ENCODE results near the gene CHMP1B.
"Not testable (repeated sequence)": the region's sequence is repeated elsewhere in the genome, so short reads cannot be mapped to it uniquely, and the experiment has no call there.

CHMP1B gene

DNA sequence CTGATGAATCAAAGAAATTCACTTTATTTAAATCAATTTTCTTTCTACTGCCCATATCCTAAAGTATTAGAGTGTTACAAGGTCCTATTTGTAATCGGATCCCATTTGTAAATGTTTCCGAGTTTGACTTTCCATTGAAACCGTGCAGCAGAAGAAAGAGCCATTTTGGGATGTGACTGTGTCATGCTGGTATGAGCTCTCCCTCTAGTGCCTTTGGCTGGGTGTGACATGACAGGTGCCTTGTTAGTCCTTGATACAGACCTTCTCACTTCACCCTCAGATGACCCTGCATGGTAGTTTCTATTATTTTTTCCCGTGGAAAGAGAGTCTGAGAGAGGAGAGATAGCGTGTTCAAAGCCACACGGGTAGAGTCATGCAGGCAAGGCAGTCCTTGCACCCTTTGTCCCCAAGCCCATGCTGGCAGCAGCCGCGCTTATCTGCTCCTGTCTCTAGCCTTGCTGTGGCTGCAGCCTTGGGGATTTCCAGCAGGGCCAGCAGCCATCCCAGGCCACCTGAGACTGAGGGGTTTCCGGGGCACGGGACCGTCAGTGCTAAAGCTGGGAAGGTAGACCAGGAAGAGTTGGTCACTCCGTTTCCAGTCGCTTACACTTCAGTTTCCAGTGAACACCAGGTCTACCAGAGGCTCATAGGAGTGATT lies 21.4 kb downstream of the CHMP1B start:
- DNase-seq: no peak

DNA sequence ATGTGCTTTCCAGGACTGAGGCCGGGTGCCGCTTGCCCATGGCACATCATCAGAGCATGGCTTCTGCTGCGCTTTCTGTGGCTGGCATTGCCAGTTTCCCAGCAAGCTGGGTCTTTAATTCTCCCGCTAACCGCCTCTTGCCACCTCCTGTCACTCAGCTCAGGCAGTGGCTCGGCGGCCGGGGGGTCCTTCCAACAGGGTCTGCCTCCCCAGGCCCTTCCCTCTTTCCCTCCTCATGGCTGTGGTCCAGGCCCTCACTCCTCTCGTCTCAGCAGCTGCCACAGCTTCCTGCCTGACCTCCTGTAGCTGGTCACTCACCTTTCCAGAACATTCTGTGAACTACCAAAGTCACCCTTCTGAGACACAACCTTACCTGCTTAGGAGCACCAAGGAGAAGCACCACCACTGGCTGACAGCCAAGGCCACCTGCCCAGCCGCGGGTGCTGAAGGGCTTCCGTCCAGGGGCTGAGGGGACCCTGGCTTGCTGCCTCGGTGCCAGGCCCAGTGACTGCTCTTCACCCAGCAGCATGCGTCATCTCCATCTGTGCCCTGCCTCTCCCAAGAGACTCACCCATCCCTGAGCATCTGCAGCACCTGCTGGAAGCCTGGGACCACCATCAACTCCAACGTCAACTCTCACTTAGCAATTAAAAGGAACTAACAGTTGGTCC lies 22.6 kb downstream of the CHMP1B start:
- no peak for DNase-seq

DNA sequence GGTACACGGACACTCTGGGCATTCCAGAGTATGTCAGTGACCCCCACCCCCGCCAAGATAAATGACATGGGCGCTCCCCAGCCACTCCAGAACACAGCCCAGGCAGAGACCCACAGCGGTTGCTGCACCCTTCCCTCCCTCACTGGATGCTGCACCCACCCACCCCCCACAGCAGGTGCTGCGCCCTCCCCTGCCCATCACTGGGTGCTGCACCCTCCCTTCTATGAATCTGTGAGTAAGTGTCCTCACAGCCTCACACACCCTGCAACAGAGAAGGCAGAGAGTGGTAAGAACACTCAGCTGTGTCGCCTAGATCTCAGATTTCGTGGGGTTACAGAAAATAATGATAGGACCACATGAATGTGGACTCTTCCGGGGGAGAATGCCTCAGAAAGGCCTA lies 23.5 kb downstream of the CHMP1B start:
- DNase-seq: no peak

DNA sequence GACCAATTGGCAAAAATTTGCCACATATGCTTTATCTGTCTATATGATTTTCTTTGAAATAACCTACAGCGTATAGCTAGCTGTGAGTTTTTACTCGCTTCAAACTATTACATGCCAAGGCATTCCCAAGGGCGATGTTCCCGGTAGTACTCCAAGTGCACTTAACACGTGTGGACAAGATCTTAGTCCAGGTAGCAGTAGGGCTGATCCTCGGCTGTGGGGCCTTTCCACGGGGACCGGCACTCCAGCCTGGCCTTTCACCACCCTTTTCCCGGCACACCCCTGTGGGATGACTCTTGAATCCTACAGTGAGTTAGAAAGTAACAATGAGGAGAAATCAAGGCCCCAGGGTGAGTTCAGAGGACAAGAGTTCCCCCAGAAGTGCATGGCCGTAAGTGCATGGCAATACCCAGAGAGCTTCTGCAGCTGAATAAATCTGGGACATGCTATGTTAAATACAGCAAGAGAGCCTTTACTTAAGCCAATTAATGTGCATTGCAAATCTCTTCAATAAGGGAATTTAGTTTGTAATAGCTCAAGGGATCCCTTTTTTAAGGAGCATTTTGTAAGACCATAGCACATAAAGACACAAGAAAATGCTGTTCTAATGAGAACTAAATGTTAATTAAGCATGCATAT lies 26.4 kb downstream of the CHMP1B start:
- DNase-seq: no peak

- no peak for DNase-seq
These were observed 29.5 kb downstream of the CHMP1B start for GRCh38 chr18:11880586-11881304.

GRCh38 chr18:11882636-11883035 lies 31.4 kb downstream of the CHMP1B start:
- DNase-seq: no peak

GRCh38 chr18:11883153-11883552 lies 31.9 kb downstream of the CHMP1B start:
- DNase-seq: no peak

- DNase-seq: no peak
These were observed 33.3 kb downstream of the CHMP1B start for GRCh38 chr18:11884396-11885030.

- DNase-seq: no peak
These were observed 34.2 kb downstream of the CHMP1B start for GRCh38 chr18:11885278-11885947.

DNA sequence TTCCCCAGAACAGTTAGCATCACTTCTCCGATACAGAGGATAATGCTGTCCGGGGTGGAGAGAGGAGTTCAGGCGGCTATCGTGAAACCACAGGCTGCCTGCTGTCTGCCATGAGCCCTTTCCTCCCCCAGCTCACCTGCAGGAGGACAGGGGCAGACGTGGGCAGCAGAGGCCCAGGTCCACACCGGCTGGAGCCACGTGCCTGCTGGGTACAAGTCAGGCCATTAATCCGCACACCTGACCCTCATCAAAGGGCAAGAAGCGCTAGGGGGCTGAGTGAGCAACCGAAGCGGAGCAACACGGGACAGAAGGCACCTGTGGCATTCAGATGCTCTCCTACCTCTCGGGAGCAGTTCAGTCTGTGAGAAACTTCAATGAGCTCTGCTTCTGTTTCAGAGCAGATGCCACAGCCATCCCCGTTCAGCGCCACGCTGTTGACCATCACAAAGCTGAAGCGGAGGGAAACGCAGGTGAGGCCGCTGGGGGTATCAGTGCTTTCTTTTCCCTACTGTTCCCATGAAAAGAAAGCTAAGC lies 35.4 kb downstream of the CHMP1B start:
- DNase-seq: no peak

DNA sequence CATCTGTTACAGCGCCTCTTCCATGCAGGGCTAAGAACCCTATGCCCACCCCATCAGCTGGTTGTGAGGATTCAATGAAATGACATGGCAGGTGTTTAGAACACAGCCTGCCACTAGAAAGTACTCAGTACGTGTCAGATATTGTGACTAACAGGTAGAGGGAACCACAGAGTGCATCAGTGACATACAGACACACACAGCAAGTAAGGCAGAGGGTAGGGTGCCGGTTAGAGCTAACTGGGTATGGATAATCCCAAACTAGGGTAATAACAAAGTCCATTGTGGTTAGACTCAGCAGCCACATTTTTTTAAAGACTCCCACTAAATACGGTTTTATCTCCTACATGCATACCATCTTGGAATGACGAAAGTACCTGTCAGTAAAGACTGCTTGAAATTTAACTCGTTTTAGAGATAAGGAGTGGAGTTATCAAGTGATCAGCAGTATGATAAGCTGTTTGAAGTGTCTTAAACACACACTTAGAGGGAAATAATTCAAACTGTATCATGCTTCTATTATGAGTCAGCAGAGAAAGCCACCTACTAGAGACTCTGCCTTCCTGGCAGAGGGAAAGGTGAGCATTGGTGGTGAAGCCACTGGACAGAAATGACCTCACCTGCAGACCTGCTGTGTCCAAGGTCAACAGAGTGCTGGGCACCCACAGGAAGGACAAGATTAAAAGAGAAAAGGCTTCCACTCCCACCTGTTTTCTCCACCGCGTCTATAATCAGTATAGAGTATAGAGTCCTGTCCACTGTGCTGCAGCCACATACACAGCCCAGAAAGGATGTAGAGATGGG lies 36.3 kb downstream of the CHMP1B start:
- no peak for DNase-seq

DNA sequence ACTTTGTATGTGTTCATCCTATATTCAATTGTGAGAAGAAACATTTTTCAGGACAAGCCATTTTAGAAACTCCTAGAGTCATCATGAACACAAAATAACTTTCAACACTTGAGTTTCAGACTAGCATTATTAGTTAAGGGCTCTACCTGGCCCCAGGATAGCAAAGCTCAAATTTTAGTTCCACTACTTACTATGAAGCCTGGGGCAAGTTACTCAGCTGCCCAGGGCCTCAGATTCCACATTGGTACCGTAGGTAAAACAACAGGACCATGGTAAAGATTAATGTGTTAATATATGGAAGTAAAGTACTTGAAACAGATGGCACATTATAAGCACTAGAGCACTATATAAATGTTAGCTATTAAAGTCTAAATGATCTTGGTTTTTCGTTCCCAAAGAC lies 37.5 kb downstream of the CHMP1B start:
- DNase-seq: no peak

DNA sequence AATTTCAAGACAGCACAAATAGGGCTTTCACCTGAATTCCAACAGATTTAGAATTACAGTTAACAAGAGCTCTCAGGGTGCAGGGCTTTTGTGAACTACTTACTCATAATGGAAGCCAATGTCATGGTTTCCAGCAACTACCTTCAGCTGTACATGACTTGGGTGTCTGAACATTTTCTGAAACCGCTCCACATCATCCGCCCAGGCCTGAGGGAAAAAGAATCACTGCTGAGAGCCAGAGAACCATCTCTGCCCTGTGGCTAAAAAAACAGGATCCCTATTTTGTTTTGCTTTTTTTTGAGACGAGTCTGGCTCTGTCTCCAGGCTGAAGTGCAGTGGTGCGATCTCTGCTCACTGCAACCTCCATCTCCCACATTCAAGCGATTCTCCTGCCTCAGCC lies 38.1 kb downstream of the CHMP1B start:
- no peak for DNase-seq

DNA sequence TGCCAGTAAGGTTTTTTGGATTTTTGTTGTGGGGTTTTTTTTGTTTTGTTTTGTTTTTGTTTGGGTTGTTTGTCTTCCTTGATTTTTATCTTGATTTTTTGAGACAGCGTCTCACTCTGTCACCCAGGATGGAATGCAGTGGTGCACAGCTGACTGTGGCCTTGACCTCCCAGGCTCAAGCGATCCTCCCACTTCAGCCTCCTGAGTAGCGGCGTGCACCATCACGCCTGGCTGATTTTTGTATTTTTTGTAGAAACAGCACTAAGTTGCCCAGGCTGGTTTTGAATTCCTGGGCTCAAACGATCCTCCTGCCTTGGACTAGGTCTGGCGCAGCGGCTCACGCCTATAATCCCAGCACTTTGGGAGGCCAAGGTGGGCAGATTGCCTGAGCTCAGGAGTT lies 40.5 kb downstream of the CHMP1B start:
- DNase-seq: no peak

GRCh38 chr18:11892438-11892837 lies 41.2 kb downstream of the CHMP1B start:
- DNase-seq: not testable (repeated sequence)

GRCh38 chr18:11897781-11898180 lies 46.6 kb downstream of the CHMP1B start:
- DNase-seq: no peak

- DNase-seq: no peak
These were observed 47.9 kb downstream of the CHMP1B start for GRCh38 chr18:11899063-11899462.

GRCh38 chr18:11901826-11902438 lies 50.7 kb downstream of the CHMP1B start:
- no peak for DNase-seq

DNA sequence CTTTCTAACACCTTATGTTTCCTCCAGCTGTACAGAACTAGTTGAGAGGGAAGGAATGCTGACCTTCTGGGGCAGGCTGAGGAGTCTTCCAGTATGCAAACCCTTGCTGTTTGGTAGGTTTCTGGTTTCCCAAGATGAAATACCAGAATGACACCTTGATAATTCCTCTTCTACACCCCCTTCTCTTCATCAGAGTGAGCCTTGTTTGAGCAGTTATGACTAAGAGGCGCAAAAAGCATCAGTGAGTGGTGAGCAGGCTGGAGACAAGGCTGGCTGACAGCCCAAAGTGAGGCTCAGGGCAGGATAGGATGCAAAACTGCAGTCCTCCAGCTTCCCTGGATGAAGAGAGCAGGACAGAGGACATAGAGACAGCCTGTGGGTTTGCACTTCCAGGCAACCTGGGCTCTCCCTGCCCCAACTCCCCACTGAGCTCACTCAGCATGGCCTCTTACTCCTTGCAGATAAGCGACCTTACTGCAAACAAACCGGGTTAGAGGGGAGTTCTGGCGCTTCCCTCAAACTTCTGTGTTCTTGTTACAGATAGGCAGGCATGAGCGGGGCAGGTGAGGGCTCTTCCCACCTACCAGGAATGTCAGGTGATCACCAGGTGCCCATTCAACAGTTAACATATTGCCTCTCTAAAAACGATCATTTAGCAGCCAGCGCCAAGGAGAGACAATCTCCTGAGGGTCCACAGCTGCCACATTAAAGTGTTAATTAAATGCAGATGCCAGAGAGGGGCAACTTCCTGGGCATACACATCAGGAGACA lies 51.5 kb downstream of the CHMP1B start:
- no peak for DNase-seq

All from stimulated activated CD4-positive, alpha-beta T cell treated with anti-CD3 and anti-CD28 coated beads, Interleukin-4, amount 100 ng/mL, for 24 hours (primary cell).